HCT116 (cell line): ENCODE data around the gene KCNH3. TPM values are rescaled to one million over a fixed set of nuclear protein-coding genes. Genes with fewer than 3 reads are reported as not detected.

ENCODE experiments used
- ATAC-seq: fragments of 200-7000 bp; cut with Tn5 transposase; 2 replicates; pipeline ENCODE4 v1.9.1; 2020; ENCODE audit warnings: mild to moderate bottlenecking, moderate library complexity
- BruUV-seq: library from RNA; stranded (reverse); fragments of 400-500 nt; replicated peaks from 2 replicates; lab custom pipeline; 2021; lab: Mats Ljungman, UMichigan
- CTCF ChIA-PET: fragments of 300-600 bp; sonication (Branson Sonifier 250); formaldehyde crosslinking; loops from one replicate; lab custom pipeline; 2021; ENCODE audit warnings: antibody characterized with exemption; lab: Charles Lee
- POLR2A ChIA-PET: fragments of 300-600, 350-600 bp; sonication (Branson Sonifier 250); formaldehyde crosslinking; loops from one replicate; lab custom pipeline; 2021; ENCODE audit warnings: antibody characterized with exemption; lab: Charles Lee
- RAD21 ChIA-PET, 2 experiments: fragments of 300-600 bp; sonication (Branson Sonifier 250); formaldehyde crosslinking; loops; one replicate each; lab custom pipeline; 2023; ENCODE audit warnings: low total read pairs in 2 of 2; ENCODE audit not compliant: uncharacterized antibody in 2 of 2, unreplicated experiment in 2 of 2, low non-redundant PET in 1 of 2; lab: Charles Lee
- DNase-seq: peaks from one replicate; pipeline ENCODE4 v3.0.0-alpha.2; 2010; ENCODE audit warnings: low read depth, low spot score
- H2AFZ ChIP-seq: fragments of 200-600 bp; shearing (Covaris generic), sonication (generic); 2 replicates; pipeline ENCODE4 v1.6.1; 2017; ENCODE audit warnings: low read depth, mixed run types, mixed read lengths, antibody characterized with exemption, low read length; ENCODE audit not compliant: poor library complexity, severe bottlenecking
- H3K27ac ChIP-seq: 2 replicates; pipeline ENCODE4 v1.5.1; 2012; ENCODE audit warnings: low read depth, low read length
- H3K27me3 ChIP-seq: fragments of 200-600 bp; sonication (generic); 2 replicates; pipeline ENCODE4 v1.6.1; 2016; ENCODE audit warnings: mixed run types, low read length, mixed read lengths; ENCODE audit not compliant: insufficient read depth
- H3K36me3 ChIP-seq, 2 experiments: fragments of 200-500 bp in 1 of 2; fragments of 200-600 bp in 1 of 2; sonication (Bioruptor generic) in 1 of 2; sonication (generic) in 1 of 2; 2 replicates each; pipeline versions ENCODE4 v1.5.1 to v1.6.1; 2014 to 2016; ENCODE audit warnings: low read length in 2 of 2, inconsistent platforms in 1 of 2, mixed read lengths in 1 of 2, mixed run types in 1 of 2; ENCODE audit not compliant: insufficient read depth in 2 of 2, control insufficient read depth in 1 of 2
- H3K4me1 ChIP-seq, 2 experiments: fragments of 200-600 bp in 1 of 2; sonication (generic) in 1 of 2; 2 replicates each; pipeline versions ENCODE4 v1.5.1 to v1.6.1; 2012 to 2017; ENCODE audit warnings: low read length in 2 of 2, inconsistent platforms in 1 of 2, mild to moderate bottlenecking in 1 of 2, mixed read lengths in 1 of 2, mixed run types in 1 of 2, moderate library complexity in 1 of 2; ENCODE audit not compliant: insufficient read depth in 2 of 2, control insufficient read depth in 1 of 2
- H3K4me2 ChIP-seq: fragments of 200-600 bp; sonication (generic); 2 replicates; pipeline ENCODE4 v1.6.1; 2017; ENCODE audit warnings: mixed run types, low read length, mixed read lengths
- H3K4me3 ChIP-seq, 2 experiments: fragments of 200-600 bp in 1 of 2; sonication (generic) in 1 of 2; replicated peaks in 1 of 2; 2 replicates each; pipeline ENCODE4 v1.5.1; 2011 to 2016; ENCODE audit warnings: low read length in 2 of 2, control low read depth in 1 of 2, low read depth in 1 of 2, mild to moderate bottlenecking in 1 of 2, mixed read lengths in 1 of 2, mixed run types in 1 of 2
- H3K79me2 ChIP-seq: fragments of 200-600 bp; sonication (generic); 2 replicates; pipeline ENCODE4 v1.6.1; 2017; ENCODE audit warnings: mild to moderate bottlenecking, mixed run types, low read length, moderate library complexity, mixed read lengths; ENCODE audit not compliant: insufficient read depth
- H3K9ac ChIP-seq: fragments of 200-600 bp; sonication (generic); 2 replicates; pipeline ENCODE4 v1.6.1; 2016; ENCODE audit warnings: low read length, mixed read lengths
- H3K9me2 ChIP-seq: fragments of 200-600 bp; sonication (generic), shearing (Covaris generic); 2 replicates; pipeline ENCODE4 v1.6.1; 2017; ENCODE audit warnings: mixed run types, mild to moderate bottlenecking, moderate library complexity; ENCODE audit not compliant: insufficient read depth
- H3K9me3 ChIP-seq, 2 experiments: fragments of 200-500 bp in 1 of 2; fragments of 200-600 bp in 1 of 2; sonication (Bioruptor generic) in 1 of 2; sonication (generic) in 1 of 2; 2 replicates each; pipeline ENCODE4 v1.6.1; 2014 to 2017; ENCODE audit warnings: low read length in 2 of 2, mixed read lengths in 2 of 2, inconsistent platforms in 1 of 2, low read depth in 1 of 2, mild to moderate bottlenecking in 1 of 2, mixed run types in 1 of 2, moderate library complexity in 1 of 2; ENCODE audit not compliant: control insufficient read depth in 1 of 2, insufficient read depth in 1 of 2
- H4K20me1 ChIP-seq: fragments of 200-600 bp; sonication (generic), shearing (Covaris generic); 2 replicates; pipeline ENCODE4 v1.6.1; 2017; ENCODE audit warnings: mixed run types, mild to moderate bottlenecking, moderate library complexity; ENCODE audit not compliant: insufficient read depth
- CEBPB ChIP-seq: IDR thresholded peaks from 2 replicates; pipeline ENCODE4 v1.6.1; 2012; ENCODE audit warnings: low read depth
- ELF1 ChIP-seq: IDR thresholded peaks from 2 replicates; pipeline ENCODE4 v1.6.1; 2012; ENCODE audit warnings: low read depth, borderline replicate concordance
- EZH2phosphoT487 ChIP-seq: fragments of 200-600 bp; IDR thresholded peaks from 2 replicates; pipeline ENCODE4 v1.6.1; 2018; ENCODE audit warnings: antibody characterized with exemption, borderline replicate concordance
- FOSL1 ChIP-seq: IDR thresholded peaks from 2 replicates; pipeline ENCODE4 v1.6.1; 2012; ENCODE audit warnings: low read depth
- JUND ChIP-seq: IDR thresholded peaks from 2 replicates; pipeline ENCODE4 v1.6.1; 2012
- POLR2A ChIP-seq: IDR thresholded peaks from 2 replicates; pipeline ENCODE4 v1.7.0; 2011; ENCODE audit warnings: borderline replicate concordance; ENCODE audit not compliant: insufficient read depth, insufficient read length; ENCODE audit errors: extremely low read depth
- POLR2AphosphoS5 ChIP-seq: IDR thresholded peaks from 2 replicates; pipeline ENCODE4 v1.6.1; 2011; ENCODE audit warnings: mild to moderate bottlenecking, low read depth, low read length, moderate library complexity
- SIN3A ChIP-seq: IDR thresholded peaks from 2 replicates; pipeline ENCODE4 v1.6.1; 2012; ENCODE audit warnings: low read depth
- intact Hi-C: fragments of 100-400 bp; cut with micrococcal nuclease; formaldehyde crosslinking; loops from 2 replicates; pipeline ENCODE4 v1.10.0; 2022
- total RNA-seq: library from RNA; stranded (reverse); gene quantifications from one replicate; pipeline ENCODE4 v1.2.1, GENCODE V29; 2021; ENCODE audit not compliant: unreplicated experiment
- TF ChIP-seq, protein P1 (sequence below): IDR thresholded peaks from 2 replicates; pipeline ENCODE4 v1.6.1; 2012

The KCNH3 gene
- total RNA-seq, 1 experiment from 2014 or later, result 35.3 TPM

DNA sequence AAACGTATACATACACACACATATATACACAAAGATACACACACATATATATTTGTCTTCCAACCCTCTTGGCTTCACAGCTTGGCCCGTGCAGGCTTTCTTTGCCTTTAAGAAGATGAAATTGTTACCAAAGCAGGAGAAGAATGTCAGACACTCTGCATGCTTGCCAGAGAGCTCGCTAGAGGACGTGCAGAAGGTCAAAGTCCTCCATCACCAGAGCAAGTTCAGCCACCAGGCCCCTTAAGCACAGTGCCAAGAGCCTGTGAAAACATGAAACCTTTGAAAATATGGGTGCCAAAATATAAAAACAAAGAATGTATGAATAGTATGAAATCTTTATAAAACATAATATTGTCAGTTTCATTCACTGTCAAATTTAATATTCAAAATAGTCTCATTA lies 44.0 kb downstream of the KCNH3 start:
- H2AFZ ChIP-seq, result no peak overlapping the region
- H3K4me1 ChIP-seq, result peaks cover 7 to 11% of the 10 kb centered on the region in 2 experiments; a peak in 3 of 4 replicates
- H3K27me3 ChIP-seq, result no peaks in the 10 kb centered on the region
- no peak for DNase-seq
- BruUV-seq, result no TSS peak
- H3K9me2 ChIP-seq, result no peaks in the 10 kb centered on the region
- no peaks in the 10 kb centered on the region; the same call in 1 of the 2 replicates for H3K79me2 ChIP-seq
- no peaks in the 10 kb centered on the region for H3K9me3 ChIP-seq
- POLR2A ChIA-PET, result no interaction called here
- no peaks in the 10 kb centered on the region for H4K20me1 ChIP-seq
- H3K4me3 ChIP-seq, result no peak overlapping the region
- H3K36me3 ChIP-seq, result peaks cover 0 to 2% of the 10 kb centered on the region in 2 experiments; a peak in 1 of 4 replicates
- TF ChIP-seq, protein P1, sequence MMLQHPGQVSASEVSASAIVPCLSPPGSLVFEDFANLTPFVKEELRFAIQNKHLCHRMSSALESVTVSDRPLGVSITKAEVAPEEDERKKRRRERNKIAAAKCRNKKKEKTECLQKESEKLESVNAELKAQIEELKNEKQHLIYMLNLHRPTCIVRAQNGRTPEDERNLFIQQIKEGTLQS, result no peak
- TF ChIP-seq SIN3A, result no peak
- TF ChIP-seq, all 23 proteins: peak for 0
- RAD21 ChIA-PET, result no interaction called here
- Histone ChIP-seq H3K4me2 (no peak overlapping the region), H3K9ac (no peak overlapping the region), H3K27ac (no peak overlapping the region)
- CTCF ChIA-PET, result interaction anchor here (3.1 kb wide), 1 partner anchor 225 kb away, joined by 75 read pairs; no protein-coding TSS in a partner anchor
- intact Hi-C loops, result no loop called here
- ATAC-seq, result no peak

DNA sequence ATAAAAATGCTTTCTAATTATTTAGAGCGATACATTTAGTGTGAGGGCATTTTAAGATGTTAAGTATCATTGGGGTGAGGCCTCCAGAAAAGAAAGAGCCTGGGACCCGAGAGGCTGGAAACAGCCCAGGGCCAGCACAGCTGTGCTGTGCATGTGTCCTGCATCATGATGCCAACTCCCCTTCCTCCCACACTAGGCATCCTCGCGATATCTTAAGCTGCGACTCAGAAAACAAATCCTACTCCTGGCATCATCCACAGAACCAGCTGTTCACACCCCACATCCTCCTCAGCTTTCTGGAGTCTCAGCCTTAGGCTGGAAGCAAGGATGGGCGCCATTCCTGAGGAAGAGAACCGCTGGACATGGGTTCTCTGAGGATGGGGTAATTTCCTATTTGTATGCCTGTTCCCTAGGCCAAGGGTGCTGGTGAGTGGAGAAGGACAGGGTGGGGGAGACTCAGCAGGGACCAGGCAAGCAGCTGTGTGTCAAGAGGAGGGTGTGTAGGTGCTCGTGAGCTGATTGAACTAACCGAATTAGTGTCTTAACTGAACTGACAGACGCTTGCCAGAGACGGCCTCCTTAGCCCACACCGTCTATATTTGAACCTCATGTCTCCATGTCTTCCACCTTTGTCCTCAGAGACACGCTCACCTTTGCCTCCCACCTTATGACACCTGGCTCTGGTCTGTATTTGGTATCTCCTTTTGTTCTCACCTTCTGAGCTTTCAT lies 44.7 kb downstream of the KCNH3 start:
- H3K9me3 ChIP-seq, result no peaks in the 10 kb centered on the region
- TF ChIP-seq ELF1, result no peak
- no peak for TF ChIP-seq SIN3A
- TF ChIP-seq, protein P1, result no peak
- TF ChIP-seq CEBPB, result no peak
- no peak for TF ChIP-seq FOSL1
- no peak for TF ChIP-seq POLR2A
- no peak for TF ChIP-seq POLR2AphosphoS5
- no peak for TF ChIP-seq JUND
- no peak for TF ChIP-seq EZH2phosphoT487
- peaks cover 0 to 2% of the 10 kb centered on the region in 2 experiments; a peak in 1 of 4 replicates for H3K36me3 ChIP-seq
- no peak overlapping the region for H3K4me3 ChIP-seq
- no peaks in the 10 kb centered on the region for H4K20me1 ChIP-seq
- H3K4me1 ChIP-seq, result peaks cover 7 to 11% of the 10 kb centered on the region in 2 experiments; a peak in 3 of 4 replicates
- no peaks in the 10 kb centered on the region; the same call in 1 of the 2 replicates for H3K79me2 ChIP-seq
- ATAC-seq, result no peak
- H2AFZ ChIP-seq, result no peak overlapping the region
- no peak for DNase-seq
- H3K4me2 ChIP-seq, result no peak overlapping the region
- ChIA-PET RAD21 (no interaction called here), CTCF (interaction anchor here (1.0 to 1.1 kb wide), 2 partner anchors 225 to 252 kb away, joined by 3 to 5 read pairs; no protein-coding TSS in a partner anchor), POLR2A (no interaction called here)
- no peak overlapping the region for H3K9ac ChIP-seq
- BruUV-seq, result no TSS peak
- intact Hi-C loops, result no loop called here
- no peaks in the 10 kb centered on the region for H3K9me2 ChIP-seq
- no peak overlapping the region for H3K27ac ChIP-seq
- no peaks in the 10 kb centered on the region for H3K27me3 ChIP-seq
